ENCODE measurements around the gene FRA10AC1. TPM values are rescaled to one million over a fixed set of nuclear protein-coding genes. Genes with fewer than 3 reads are reported as not detected.
"Not testable (repeated sequence)": the region's sequence is repeated elsewhere in the genome, so short reads cannot be mapped to it uniquely, and the experiment has no call there.

FRA10AC1 gene
- total RNA-seq, 1 experiment from 2014 or later = 5.5 TPM

- in situ Hi-C loops (cut with HindIII; ENCODE audit: low pct_unique_long_range_greater_than_20kb, low sequenced_read_pairs) = no loop called here
- no peak for DNase-seq (ENCODE audit: low read depth, low spot score)
Measured at GRCh38 chr10:93710333-93710909, 8.0 kb upstream of the FRA10AC1 start.

GRCh38 chr10:93707623-93708022, 5.2 kb upstream of the FRA10AC1 start:
- in situ Hi-C loops (cut with HindIII; ENCODE audit: low pct_unique_long_range_greater_than_20kb, low sequenced_read_pairs) = no loop called here
- no peak for DNase-seq (ENCODE audit: low read depth, low spot score)

GRCh38 chr10:93704451-93704850, 2.1 kb upstream of the FRA10AC1 start:
- in situ Hi-C loops (cut with HindIII; ENCODE audit: low pct_unique_long_range_greater_than_20kb, low sequenced_read_pairs) = no loop called here
- DNase-seq (ENCODE audit: low read depth, low spot score) = no peak

GRCh38 chr10:93703841-93704240, 1.4 kb upstream of the FRA10AC1 start:
- DNase-seq (ENCODE audit: low read depth, low spot score) = no peak
- in situ Hi-C loops (cut with HindIII; ENCODE audit: low pct_unique_long_range_greater_than_20kb, low sequenced_read_pairs) = no loop called here

GRCh38 chr10:93703066-93703465, 674 bp upstream of the FRA10AC1 start:
- no peak for DNase-seq (ENCODE audit: low read depth, low spot score)
- in situ Hi-C loops (cut with HindIII; ENCODE audit: low pct_unique_long_range_greater_than_20kb, low sequenced_read_pairs) = no loop called here

- no peak for DNase-seq (ENCODE audit: low read depth, low spot score)
- in situ Hi-C loops (cut with HindIII; ENCODE audit: low pct_unique_long_range_greater_than_20kb, low sequenced_read_pairs) = no loop called here
Measured at GRCh38 chr10:93701866-93702209, 554 bp downstream of the FRA10AC1 start.

GRCh38 chr10:93697207-93697606, 5.2 kb downstream of the FRA10AC1 start:
- no peak for DNase-seq (ENCODE audit: low read depth, low spot score)
- in situ Hi-C loops (cut with HindIII; ENCODE audit: low pct_unique_long_range_greater_than_20kb, low sequenced_read_pairs) = no loop called here

- DNase-seq (ENCODE audit: low read depth, low spot score); in situ Hi-C loops (cut with HindIII; ENCODE audit: low pct_unique_long_range_greater_than_20kb, low sequenced_read_pairs): not testable (repeated sequence)
Measured at GRCh38 chr10:93696582-93696981, 5.8 kb downstream of the FRA10AC1 start.

GRCh38 chr10:93695740-93696139, 6.7 kb downstream of the FRA10AC1 start:
- in situ Hi-C loops (cut with HindIII; ENCODE audit: low pct_unique_long_range_greater_than_20kb, low sequenced_read_pairs) = no loop called here
- no peak for DNase-seq (ENCODE audit: low read depth, low spot score)

GRCh38 chr10:93687737-93688136, 14.7 kb downstream of the FRA10AC1 start:
- in situ Hi-C loops (cut with HindIII; ENCODE audit: low pct_unique_long_range_greater_than_20kb, low sequenced_read_pairs) = no loop called here
- DNase-seq (ENCODE audit: low read depth, low spot score) = no peak

GRCh38 chr10:93680412-93681047, 21.9 kb downstream of the FRA10AC1 start:
- DNase-seq (ENCODE audit: low read depth, low spot score) = peak; percentile 62
- in situ Hi-C loops (cut with HindIII; ENCODE audit: low pct_unique_long_range_greater_than_20kb, low sequenced_read_pairs) = no loop called here

- DNase-seq (ENCODE audit: low read depth, low spot score) = no peak
- in situ Hi-C loops (cut with HindIII; ENCODE audit: low pct_unique_long_range_greater_than_20kb, low sequenced_read_pairs) = no loop called here
Measured at GRCh38 chr10:93678805-93679587, 23.4 kb downstream of the FRA10AC1 start.

- DNase-seq (ENCODE audit: low read depth, low spot score) = no peak
- in situ Hi-C loops (cut with HindIII; ENCODE audit: low pct_unique_long_range_greater_than_20kb, low sequenced_read_pairs) = no loop called here
Measured at GRCh38 chr10:93678386-93678785, 24.0 kb downstream of the FRA10AC1 start.

GRCh38 chr10:93673791-93674190, 28.6 kb downstream of the FRA10AC1 start:
- in situ Hi-C loops (cut with HindIII; ENCODE audit: low pct_unique_long_range_greater_than_20kb, low sequenced_read_pairs) = no loop called here
- no peak for DNase-seq (ENCODE audit: low read depth, low spot score)

- DNase-seq (ENCODE audit: low read depth, low spot score) = no peak
- in situ Hi-C loops (cut with HindIII; ENCODE audit: low pct_unique_long_range_greater_than_20kb, low sequenced_read_pairs) = no loop called here
Measured at GRCh38 chr10:93672890-93673289, 29.5 kb downstream of the FRA10AC1 start.

GRCh38 chr10:93672022-93672678, 30.2 kb downstream of the FRA10AC1 start:
- no peak for DNase-seq (ENCODE audit: low read depth, low spot score)
- in situ Hi-C loops (cut with HindIII; ENCODE audit: low pct_unique_long_range_greater_than_20kb, low sequenced_read_pairs) = no loop called here

GRCh38 chr10:93671042-93671441, 31.4 kb downstream of the FRA10AC1 start:
- in situ Hi-C loops (cut with HindIII; ENCODE audit: low pct_unique_long_range_greater_than_20kb, low sequenced_read_pairs) = no loop called here
- DNase-seq (ENCODE audit: low read depth, low spot score) = no peak

- DNase-seq (ENCODE audit: low read depth, low spot score) = no peak
- in situ Hi-C loops (cut with HindIII; ENCODE audit: low pct_unique_long_range_greater_than_20kb, low sequenced_read_pairs) = no loop called here
Measured at GRCh38 chr10:93670372-93670771, 32.0 kb downstream of the FRA10AC1 start.

All from SK-MEL-5 (cell line).